Skin epidermis (tissue), 12 donors: ENCODE data around the gene USB1.
"Not testable (repeated sequence)": the region's sequence is repeated elsewhere in the genome, so short reads cannot be mapped to it uniquely, and the experiment has no call there.

Experiments used
- H3K27ac ChIP-seq, 21 experiments: fragments of 200-600 bp; sonication (generic) in 11 of 21; one replicate each; pipeline ENCODE4 v1.5.0; 2020; ENCODE audit warnings: mild to moderate bottlenecking in 3 of 21, inconsistent platforms in 2 of 21, moderate library complexity in 2 of 21
- H3K4me3 ChIP-seq, 7 experiments: fragments of 200-600 bp; sonication (generic) in 2 of 7; one replicate each; pipeline ENCODE4 v1.5.0; 2020; ENCODE audit warnings: inconsistent platforms in 2 of 7, mild to moderate bottlenecking in 2 of 7, moderate library complexity in 1 of 7

Gene USB1

DNA sequence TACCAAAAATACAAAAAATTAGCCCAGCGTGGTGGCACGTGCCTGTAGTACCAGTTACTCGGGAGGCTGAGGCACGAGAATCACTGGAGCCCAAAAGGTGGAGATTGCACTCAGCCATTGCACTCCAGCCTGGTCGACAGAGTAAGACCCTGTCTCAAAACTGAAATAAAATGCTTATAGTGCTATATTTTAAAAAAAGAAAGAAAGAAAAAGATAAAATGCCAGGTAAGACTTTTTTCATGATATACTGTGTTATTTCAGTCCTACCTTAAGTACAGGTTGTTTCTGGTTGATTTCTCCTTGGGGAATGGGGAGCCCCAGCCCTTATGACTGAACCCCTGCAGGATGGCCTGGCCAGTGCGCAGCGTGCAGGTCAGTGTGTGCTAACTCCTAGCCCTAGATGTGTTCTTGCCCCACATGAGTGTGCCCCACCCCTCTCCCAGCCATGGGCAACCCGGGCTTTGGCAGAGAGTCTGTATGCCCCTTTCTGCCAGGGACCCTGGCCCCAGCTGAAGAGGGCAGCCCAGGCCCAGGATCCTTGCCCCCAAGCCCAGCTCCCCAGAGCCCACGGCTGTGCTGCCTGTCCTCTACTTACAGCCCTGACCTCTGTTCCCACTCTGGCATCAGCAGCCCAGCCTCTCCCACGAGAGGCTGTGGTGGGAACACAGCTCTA, 31.6 kb upstream of the USB1 start:
- Histone ChIP-seq H3K4me3 (no peak overlapping the region), H3K27ac (no peak overlapping the region)

DNA sequence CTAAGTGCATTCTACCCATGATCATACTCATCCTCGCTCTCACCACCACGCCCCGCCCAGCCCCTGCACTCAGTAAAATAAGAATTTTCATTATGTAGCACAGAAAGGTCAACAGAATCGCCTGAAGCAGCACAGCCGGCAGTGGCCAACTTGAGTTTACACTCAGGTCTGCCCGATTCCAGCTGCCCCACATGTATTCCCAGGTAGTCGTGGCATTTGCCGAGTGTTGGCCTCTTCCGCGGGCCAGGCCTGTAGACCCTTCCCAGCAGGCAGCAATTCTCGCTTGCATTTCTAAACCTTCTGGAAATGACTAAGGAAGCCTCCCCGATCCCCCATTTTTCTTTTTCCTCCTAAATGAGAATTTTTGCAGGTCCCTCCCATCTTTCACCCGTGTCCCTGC, 30.9 kb upstream of the USB1 start:
- Histone ChIP-seq H3K4me3 (no peak overlapping the region), H3K27ac (no peak overlapping the region)

DNA sequence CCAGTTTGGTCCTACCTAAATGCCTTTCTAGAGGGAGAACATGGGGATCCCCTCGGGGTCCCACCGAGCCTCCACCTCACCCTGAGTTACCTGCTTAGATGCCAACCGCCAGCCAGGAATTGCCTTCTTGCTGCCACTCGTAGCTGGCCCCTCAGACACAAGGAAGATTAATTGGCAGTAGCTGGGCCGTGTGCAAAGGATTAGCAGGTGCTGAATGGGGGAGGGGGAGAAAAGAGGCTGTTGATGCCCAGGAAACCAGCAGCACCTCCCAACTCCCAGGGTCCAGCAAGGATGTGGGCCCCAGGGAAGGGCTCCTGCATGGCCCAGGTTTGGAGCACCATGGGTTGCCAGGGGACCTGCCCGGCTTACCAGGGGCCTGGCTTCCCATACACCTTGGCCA, 30.2 kb upstream of the USB1 start, which contains the start of gene CNGB1:
TSS of gene CNGB1 (minus strand) at position 159 of the 400 bp plus-strand sequence. CDS start 3,842 bp downstream, outside the sequence.
- Histone ChIP-seq H3K4me3 (no peak within 1 kb of the TSS), H3K27ac (no peak within 1 kb of the TSS)

- Histone ChIP-seq H3K4me3 (no peak overlapping the region), H3K27ac (no peak overlapping the region)
Observed at GRCh38 chr16:57971848-57972247, 29.4 kb upstream of the USB1 start.

DNA sequence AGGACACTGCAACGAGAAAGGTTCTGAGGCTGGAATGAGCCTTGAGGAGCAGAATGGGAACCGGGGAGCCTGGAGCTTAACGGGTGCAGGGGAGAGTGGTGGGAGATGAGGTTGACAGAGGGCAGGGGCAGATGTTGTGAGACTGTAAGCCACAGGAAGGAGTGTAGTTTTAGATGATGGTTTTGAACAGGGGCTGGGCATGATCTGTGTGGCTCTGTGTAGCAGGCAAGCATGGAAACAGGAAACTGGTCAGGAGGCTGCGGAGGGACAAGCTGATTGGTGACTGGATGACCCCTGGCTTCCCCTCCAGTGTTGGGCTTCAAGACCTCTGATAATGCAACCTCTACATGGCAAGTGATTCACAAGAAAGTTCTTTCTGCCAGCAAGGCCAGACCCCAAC, 28.9 kb upstream of the USB1 start:
- no peak overlapping the region for H3K27ac ChIP-seq

GRCh38 chr16:57976331-57976796, 24.8 kb upstream of the USB1 start:
- H3K27ac ChIP-seq: peak overlapping the region in 1 of 21 experiments; percentile 29
- no peak overlapping the region for H3K4me3 ChIP-seq

More for the DNA sequence above, 28.9 kb upstream of the USB1 start:
- no peak overlapping the region for H3K4me3 ChIP-seq

- Histone ChIP-seq H3K27ac (no peak overlapping the region), H3K4me3 (no peak overlapping the region)
Observed at GRCh38 chr16:57977418-57978069, 23.7 kb upstream of the USB1 start.

GRCh38 chr16:57978070-57978465, 23.1 kb upstream of the USB1 start:
- not testable (repeated sequence) for H3K4me3 ChIP-seq, H3K27ac ChIP-seq

DNA sequence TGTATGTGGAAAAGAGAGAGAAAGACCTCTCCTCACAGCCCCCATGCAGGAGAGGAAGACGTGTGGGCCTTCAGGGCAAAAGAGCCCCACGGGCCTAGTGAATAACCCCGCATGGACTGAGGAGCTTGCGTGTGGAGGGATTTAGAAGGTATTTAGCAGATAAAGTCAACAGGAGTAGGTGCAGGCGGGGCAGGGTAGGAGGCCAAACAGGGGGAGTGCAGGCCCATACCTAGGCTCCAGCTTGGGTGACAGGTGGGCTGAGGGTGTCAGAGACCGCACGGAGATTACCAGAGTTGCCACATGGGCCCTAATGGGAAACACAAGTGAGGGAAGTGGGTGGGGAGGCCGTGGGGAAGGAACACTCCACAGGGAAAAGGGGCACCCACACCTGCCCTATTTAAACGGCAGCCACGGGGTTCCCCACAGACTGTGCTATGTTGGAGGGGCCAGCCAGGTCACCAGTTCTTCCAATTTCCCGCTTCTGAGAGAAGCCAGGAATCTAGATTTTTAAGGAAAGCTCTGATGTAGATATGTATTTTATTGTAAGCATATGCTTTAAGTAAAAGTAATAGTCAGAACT, 22.1 kb upstream of the USB1 start:
- H3K4me3 ChIP-seq: no peak overlapping the region
- no peak overlapping the region for H3K27ac ChIP-seq

GRCh38 chr16:57981636-57982035, 19.6 kb upstream of the USB1 start:
- Histone ChIP-seq H3K27ac (no peak overlapping the region), H3K4me3 (no peak overlapping the region)

- no peak overlapping the region for H3K27ac ChIP-seq
Observed at GRCh38 chr16:57982385-57982784, 18.8 kb upstream of the USB1 start.

GRCh38 chr16:57984443-57985203, 16.6 kb upstream of the USB1 start:
- H3K4me3 ChIP-seq: peak overlapping the region; percentile 14 to 45 (median 39)
- peak overlapping the region in 4 of 21 experiments; percentile 6 to 51 (median 34) for H3K27ac ChIP-seq

More at GRCh38 chr16:57982385-57982784, 18.8 kb upstream of the USB1 start:
- no peak overlapping the region for H3K4me3 ChIP-seq

DNA sequence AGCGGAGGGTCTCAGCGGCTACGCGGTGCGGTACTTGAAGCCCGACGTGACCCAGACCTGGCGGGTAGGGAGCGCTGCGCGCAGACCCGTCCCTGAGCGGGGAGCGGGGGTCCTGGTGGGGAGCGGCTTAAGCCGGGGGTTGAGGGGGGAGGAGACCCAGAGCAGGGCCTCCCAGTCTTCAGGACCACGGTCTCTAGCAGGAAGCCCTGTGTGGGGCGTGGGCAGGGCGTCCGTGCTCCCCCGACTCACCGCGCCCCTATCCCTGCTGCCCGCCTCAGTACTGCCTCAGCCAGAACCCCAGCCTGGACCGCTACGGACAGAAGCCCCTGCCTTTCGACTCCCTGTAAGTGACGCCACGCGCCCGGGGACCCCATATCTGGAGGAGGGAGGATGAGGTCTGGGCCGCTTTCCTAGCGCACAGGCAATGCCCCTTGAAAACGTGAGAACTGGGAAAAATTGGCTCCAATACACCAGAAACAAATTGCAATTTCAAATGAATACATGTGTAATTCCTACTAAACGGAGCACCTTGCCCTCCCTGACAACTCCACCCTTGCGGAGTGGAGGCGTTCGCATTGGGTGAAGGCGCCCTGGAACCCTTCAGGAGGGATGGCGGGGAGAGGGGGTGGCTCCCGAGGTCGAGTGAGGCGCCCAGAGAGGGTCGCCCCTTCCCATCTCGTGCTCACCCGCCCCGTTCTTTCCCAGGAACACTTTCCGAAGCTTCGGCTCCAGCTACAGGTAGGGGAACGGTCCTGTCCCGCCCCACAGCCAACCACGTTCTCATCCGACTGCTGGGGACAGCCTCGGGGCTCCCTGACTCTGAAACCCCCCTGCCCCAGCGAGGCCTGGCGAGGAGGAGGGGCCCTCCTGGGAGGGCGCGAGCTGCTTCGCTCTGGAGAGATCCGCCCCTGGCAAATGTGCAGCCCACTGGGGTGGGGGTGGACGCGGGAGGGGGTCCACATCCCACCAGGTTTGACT, 15.7 kb upstream of the USB1 start:
- Histone ChIP-seq H3K4me3 (peak overlapping the region; percentile 14 to 45 (median 39)), H3K27ac (peak overlapping the region in 7 of 21 experiments; percentile 6 to 51 (median 39))

DNA sequence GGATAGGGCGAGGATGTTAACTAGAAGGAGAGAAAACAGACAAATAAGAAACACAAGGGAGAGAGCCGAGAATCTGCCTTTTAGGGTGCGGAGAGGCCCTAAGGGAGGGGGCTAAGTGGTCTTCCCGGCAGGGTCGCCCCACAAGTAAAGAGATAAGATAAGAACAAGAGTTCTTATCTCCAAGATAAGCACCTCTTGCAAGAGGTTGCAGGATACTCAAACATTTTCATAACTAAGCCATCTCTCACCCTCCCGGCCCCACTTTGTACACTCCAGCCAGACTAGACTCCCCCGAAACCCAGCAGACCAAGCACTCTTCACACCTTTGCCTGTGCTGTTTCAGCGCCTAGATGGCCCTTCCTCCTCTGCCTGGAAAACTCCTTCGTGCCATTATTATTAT, 15.0 kb upstream of the USB1 start:
- Histone ChIP-seq H3K4me3 (no peak overlapping the region), H3K27ac (no peak overlapping the region)

DNA sequence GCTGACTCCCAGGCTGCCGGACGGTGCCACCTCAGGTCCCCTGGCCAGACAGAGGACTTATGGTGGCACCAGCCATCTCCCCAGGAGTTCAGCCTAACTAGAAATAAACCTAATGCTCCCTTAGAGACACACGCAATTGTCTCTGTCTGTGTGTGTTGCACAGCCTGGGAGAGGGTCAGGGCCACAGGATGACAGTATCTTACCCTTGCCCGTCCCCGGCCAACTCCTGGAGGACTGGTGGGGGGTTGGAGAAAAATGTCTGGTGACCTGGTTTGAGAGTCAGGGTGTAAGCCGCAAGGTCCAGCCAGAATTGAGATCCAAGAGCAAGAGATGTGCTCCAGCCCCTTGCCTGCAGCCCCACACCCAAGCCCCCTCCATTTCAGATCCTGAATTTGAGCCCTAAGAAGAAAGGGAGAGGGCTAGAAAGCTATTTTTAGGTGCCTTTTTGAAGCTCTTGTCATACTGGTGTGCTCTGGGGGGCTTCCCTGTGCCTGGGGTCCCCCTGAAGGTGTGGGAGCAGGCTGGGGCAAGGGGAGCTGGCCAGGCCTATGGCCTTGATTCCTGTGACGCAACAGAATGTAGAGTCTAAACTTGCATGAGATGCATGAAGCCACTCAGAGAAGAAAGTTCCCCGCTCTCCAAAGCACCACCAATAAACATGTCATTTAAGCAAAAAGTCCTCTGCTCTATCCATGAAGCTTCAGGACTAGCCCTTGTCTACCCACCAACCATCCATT, 13.6 kb upstream of the USB1 start:
- Histone ChIP-seq H3K4me3 (no peak overlapping the region), H3K27ac (no peak overlapping the region)

DNA sequence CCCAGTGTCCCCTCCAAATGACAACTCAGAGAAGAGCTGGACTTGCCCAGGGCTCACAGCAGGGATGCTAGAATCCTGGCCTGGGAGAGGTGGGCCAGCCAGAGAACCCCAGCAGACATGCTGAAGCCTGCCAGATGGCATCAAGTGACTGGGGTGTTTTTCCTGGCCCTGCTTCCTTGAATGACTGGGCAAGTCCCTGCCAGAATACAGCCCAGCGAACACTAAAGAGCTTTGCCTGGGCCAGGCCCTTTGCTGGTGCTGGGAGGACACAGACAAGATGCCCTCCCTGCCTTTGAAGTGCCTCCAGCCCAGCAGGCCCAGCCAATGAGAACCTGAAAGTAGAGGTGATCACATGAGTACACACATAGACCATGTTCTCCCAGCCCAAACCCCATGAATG, 12.3 kb upstream of the USB1 start:
- H3K4me3 ChIP-seq: no peak overlapping the region
- no peak overlapping the region for H3K27ac ChIP-seq

GRCh38 chr16:57991551-57992059, 9.6 kb upstream of the USB1 start:
- no peak overlapping the region for H3K27ac ChIP-seq
- H3K4me3 ChIP-seq: no peak overlapping the region

DNA sequence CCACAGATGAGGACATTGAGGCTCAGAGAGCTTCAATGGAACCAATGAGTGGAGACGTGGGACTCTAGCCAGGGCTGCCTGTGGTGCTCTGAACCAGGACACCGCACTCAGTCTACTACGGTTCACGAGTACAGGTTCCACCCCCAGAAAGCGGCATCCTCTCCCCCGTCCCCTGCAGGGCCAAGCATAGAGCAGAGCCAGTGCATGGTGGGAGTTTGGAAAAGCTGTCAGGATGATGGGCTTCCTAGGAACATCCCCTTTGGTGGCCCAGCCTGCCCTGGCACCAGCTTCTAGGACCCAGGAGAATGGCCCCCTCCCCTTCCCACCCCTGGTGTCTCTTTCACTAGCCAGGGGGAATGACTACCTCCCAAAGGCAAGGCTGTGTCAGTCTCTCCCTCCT, 9.1 kb upstream of the USB1 start:
- no peak overlapping the region for H3K4me3 ChIP-seq
- H3K27ac ChIP-seq: no peak overlapping the region
